ENCODE measurements around the gene MYB.

The MYB gene

GRCh38 chr6:135212020-135212806 is 31.1 kb downstream of the MYB start:
- TF ChIP-seq CTCF (IDR thresholded peaks at IDR 0.05; ENCODE audit: low read depth, low read length, missing control alignments), result no peak
- no peak for DNase-seq (ENCODE audit: low read depth)
- H3K4me3 ChIP-seq (ENCODE audit: low read depth, low read length), result no peak overlapping the region

- TF ChIP-seq CTCF (IDR thresholded peaks at IDR 0.05; ENCODE audit: low read depth, low read length, missing control alignments), result no peak
- H3K4me3 ChIP-seq (ENCODE audit: low read depth, low read length), result no peak overlapping the region
- DNase-seq (ENCODE audit: low read depth), result no peak
These were observed 31.8 kb downstream of the MYB start for GRCh38 chr6:135212935-135213334.

GRCh38 chr6:135213616-135214015 is 32.5 kb downstream of the MYB start:
- TF ChIP-seq CTCF (IDR thresholded peaks at IDR 0.05; ENCODE audit: low read depth, low read length, missing control alignments), result no peak
- no peak for DNase-seq (ENCODE audit: low read depth)
- H3K4me3 ChIP-seq (ENCODE audit: low read depth, low read length), result no peak overlapping the region

- DNase-seq (ENCODE audit: low read depth), result no peak
- no peak overlapping the region for H3K4me3 ChIP-seq (ENCODE audit: low read depth, low read length)
- TF ChIP-seq CTCF (IDR thresholded peaks at IDR 0.05; ENCODE audit: low read depth, low read length, missing control alignments), result no peak
These were observed 34.1 kb downstream of the MYB start for GRCh38 chr6:135215160-135215559.

- H3K4me3 ChIP-seq (ENCODE audit: low read depth, low read length), result no peak overlapping the region
- TF ChIP-seq CTCF (IDR thresholded peaks at IDR 0.05; ENCODE audit: low read depth, low read length, missing control alignments), result no peak
- DNase-seq (ENCODE audit: low read depth), result no peak
These were observed 34.5 kb downstream of the MYB start for GRCh38 chr6:135215563-135215962.

GRCh38 chr6:135217663-135218062 is 36.6 kb downstream of the MYB start:
- no peak overlapping the region for H3K4me3 ChIP-seq (ENCODE audit: low read depth, low read length)
- DNase-seq (ENCODE audit: low read depth), result no peak
- no peak for TF ChIP-seq CTCF (IDR thresholded peaks at IDR 0.05; ENCODE audit: low read depth, low read length, missing control alignments)

GRCh38 chr6:135219346-135219745 is 38.2 kb downstream of the MYB start:
- no peak for DNase-seq (ENCODE audit: low read depth)
- TF ChIP-seq CTCF (IDR thresholded peaks at IDR 0.05; ENCODE audit: low read depth, low read length, missing control alignments), result no peak
- H3K4me3 ChIP-seq (ENCODE audit: low read depth, low read length), result no peak overlapping the region
